Lower lobe of right lung (tissue), 2 donors: ENCODE measurements around the gene FRY. TPM values are rescaled to one million over a fixed set of nuclear protein-coding genes. Genes with fewer than 3 reads are reported as not detected.

ENCODE experiments used
- ATAC-seq, 2 donors: fragments of 200-7000 bp; cut with Tn5 transposase; one replicate each; pipeline ENCODE4 v1.9.1; 2020 to 2022; ENCODE audit warnings: mild to moderate bottlenecking in 2 of 2, moderate library complexity in 2 of 2
- DNase-seq: peaks from one replicate; pipeline ENCODE4 v3.0.0-alpha.2; 2020
- H3K27ac ChIP-seq: fragments of 200-600 bp; one replicate; pipeline ENCODE4 v1.8.0; 2022
- H3K27me3 ChIP-seq: fragments of 200-600 bp; one replicate; pipeline ENCODE4 v1.8.0; 2022; ENCODE audit warnings: low read depth
- H3K36me3 ChIP-seq: fragments of 200-600 bp; one replicate; pipeline ENCODE4 v1.8.0; 2022; ENCODE audit warnings: mild to moderate bottlenecking
- H3K4me1 ChIP-seq: fragments of 200-600 bp; one replicate; pipeline ENCODE4 v1.8.0; 2022
- H3K4me3 ChIP-seq: fragments of 200-600 bp; one replicate; pipeline ENCODE4 v1.8.0; 2022; ENCODE audit warnings: mild to moderate bottlenecking
- H3K9me3 ChIP-seq: fragments of 200-600 bp; one replicate; pipeline ENCODE4 v1.8.0; 2022
- CTCF ChIP-seq: fragments of 200-600 bp; IDR thresholded peaks from one replicate; pipeline ENCODE4 v1.8.0; 2022; ENCODE audit warnings: antibody characterized with exemption, mild to moderate bottlenecking
- intact Hi-C: fragments of 100-400 bp; cut with DNase I; formaldehyde crosslinking; loops from one replicate; pipeline ENCODE4 v1.11.0; 2022
- total RNA-seq: library from RNA; stranded (reverse); fragmentation: NEBNext Ultra II Directional; extraction: Animal tissue kit (Norgen Biotek cat#: 25700); gene quantifications from one replicate; pipeline ENCODE4 v1.2.1, GENCODE V29; 2021
- donor health status: DM: no; HTN: yes; CAD: no; lungs with severe emphysema.

The FRY gene
- total RNA-seq, 1 donor from 2014 or later = 93.7 TPM

- Histone ChIP-seq H3K36me3 (peaks cover 36% of the 10 kb centered on the region), H3K4me3 (no peak overlapping the region), H3K27me3 (no peaks in the 10 kb centered on the region), H3K27ac (peak overlapping the region; percentile 54), H3K9me3 (no peaks in the 10 kb centered on the region), H3K4me1 (peaks cover 13% of the 10 kb centered on the region)
- no peak for TF ChIP-seq CTCF
- intact Hi-C loops = no loop called here
- no peak for DNase-seq
- no peak for ATAC-seq
Observed at GRCh38 chr13:32285633-32285965, 254.0 kb downstream of the FRY start.

DNA sequence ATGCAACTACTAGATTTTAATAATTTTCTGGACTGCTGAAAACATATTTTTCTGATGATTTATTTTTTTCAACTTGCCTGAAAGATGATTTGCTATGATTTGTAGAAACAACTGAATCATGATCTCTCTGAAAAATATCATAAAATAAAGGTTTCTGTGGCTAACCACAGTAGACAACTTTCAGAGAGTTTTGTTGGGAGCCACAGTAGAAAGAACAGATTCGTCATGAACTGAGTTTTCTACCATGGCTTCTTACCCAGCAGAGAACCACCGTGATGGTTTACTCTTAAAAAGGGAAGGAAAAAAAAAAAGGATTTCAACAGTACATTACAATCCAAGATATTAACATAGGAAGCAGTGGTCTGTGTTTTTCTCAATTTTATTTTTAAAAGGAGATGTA lies 265.6 kb downstream of the FRY start:
- no peak for DNase-seq
- H3K27ac ChIP-seq = no peak overlapping the region
- peaks cover 35% of the 10 kb centered on the region for H3K36me3 ChIP-seq
- intact Hi-C loops = no loop called here
- no peaks in the 10 kb centered on the region for H3K27me3 ChIP-seq
- no peak overlapping the region for H3K4me3 ChIP-seq
- no peaks in the 10 kb centered on the region for H3K4me1 ChIP-seq
- ATAC-seq = no peak
- H3K9me3 ChIP-seq = no peaks in the 10 kb centered on the region
- no peak for TF ChIP-seq CTCF

GRCh38 chr13:32298695-32299094 lies 267.1 kb downstream of the FRY start:
- Histone ChIP-seq H3K4me3 (no peak overlapping the region), H3K27ac (no peak overlapping the region), H3K36me3 (peaks cover 31% of the 10 kb centered on the region), H3K9me3 (no peaks in the 10 kb centered on the region), H3K27me3 (no peaks in the 10 kb centered on the region), H3K4me1 (no peaks in the 10 kb centered on the region)
- TF ChIP-seq CTCF = no peak
- intact Hi-C loops = no loop called here
- ATAC-seq = no peak
- no peak for DNase-seq

- DNase-seq (no peak), ATAC-seq (no peak)
- intact Hi-C loops = no loop called here
- Histone ChIP-seq H3K4me3 (no peak overlapping the region), H3K27me3 (no peaks in the 10 kb centered on the region), H3K4me1 (no peaks in the 10 kb centered on the region), H3K27ac (no peak overlapping the region), H3K9me3 (no peaks in the 10 kb centered on the region), H3K36me3 (peaks cover 19% of the 10 kb centered on the region)
- no peak for TF ChIP-seq CTCF
Observed at GRCh38 chr13:32299893-32300292, 268.3 kb downstream of the FRY start.

DNA sequence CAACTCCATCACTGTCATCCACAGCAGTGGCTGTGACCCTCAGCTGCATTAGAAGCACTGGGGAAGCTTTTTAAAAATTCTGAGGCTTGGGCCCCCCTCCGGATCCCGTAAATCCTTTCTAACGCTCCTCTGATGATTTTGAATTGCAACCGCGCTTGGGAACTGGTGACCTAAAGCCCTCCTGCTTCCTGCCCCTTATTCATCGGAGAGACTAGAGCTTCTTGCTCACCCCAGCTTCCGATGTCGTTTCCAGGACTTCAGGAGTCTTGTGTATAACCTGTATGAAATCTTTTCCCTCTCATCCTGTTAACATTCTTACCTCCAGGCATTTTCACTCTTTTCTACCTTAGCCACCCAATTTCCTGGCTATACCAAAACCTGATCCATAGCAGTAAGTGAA lies 268.8 kb downstream of the FRY start:
- intact Hi-C loops = no loop called here
- Histone ChIP-seq H3K27me3 (no peaks in the 10 kb centered on the region), H3K4me3 (no peak overlapping the region), H3K36me3 (peaks cover 14% of the 10 kb centered on the region), H3K4me1 (no peaks in the 10 kb centered on the region), H3K9me3 (no peaks in the 10 kb centered on the region), H3K27ac (no peak overlapping the region)
- DNase-seq (no peak), ATAC-seq (no peak)
- TF ChIP-seq CTCF = no peak

GRCh38 chr13:32300920-32301319 lies 269.3 kb downstream of the FRY start:
- no peak for TF ChIP-seq CTCF
- Histone ChIP-seq H3K27ac (no peak overlapping the region), H3K4me1 (no peaks in the 10 kb centered on the region), H3K27me3 (no peaks in the 10 kb centered on the region), H3K9me3 (no peaks in the 10 kb centered on the region), H3K36me3 (peaks cover 8% of the 10 kb centered on the region), H3K4me3 (no peak overlapping the region)
- no peak for ATAC-seq
- DNase-seq = no peak
- intact Hi-C loops = no loop called here
